8988T (cell line): ENCODE results near the gene PBX1.

Source experiments
- DNase-seq: peaks from one replicate; pipeline ENCODE4 v3.0.0; 2011

PBX1 gene

DNA sequence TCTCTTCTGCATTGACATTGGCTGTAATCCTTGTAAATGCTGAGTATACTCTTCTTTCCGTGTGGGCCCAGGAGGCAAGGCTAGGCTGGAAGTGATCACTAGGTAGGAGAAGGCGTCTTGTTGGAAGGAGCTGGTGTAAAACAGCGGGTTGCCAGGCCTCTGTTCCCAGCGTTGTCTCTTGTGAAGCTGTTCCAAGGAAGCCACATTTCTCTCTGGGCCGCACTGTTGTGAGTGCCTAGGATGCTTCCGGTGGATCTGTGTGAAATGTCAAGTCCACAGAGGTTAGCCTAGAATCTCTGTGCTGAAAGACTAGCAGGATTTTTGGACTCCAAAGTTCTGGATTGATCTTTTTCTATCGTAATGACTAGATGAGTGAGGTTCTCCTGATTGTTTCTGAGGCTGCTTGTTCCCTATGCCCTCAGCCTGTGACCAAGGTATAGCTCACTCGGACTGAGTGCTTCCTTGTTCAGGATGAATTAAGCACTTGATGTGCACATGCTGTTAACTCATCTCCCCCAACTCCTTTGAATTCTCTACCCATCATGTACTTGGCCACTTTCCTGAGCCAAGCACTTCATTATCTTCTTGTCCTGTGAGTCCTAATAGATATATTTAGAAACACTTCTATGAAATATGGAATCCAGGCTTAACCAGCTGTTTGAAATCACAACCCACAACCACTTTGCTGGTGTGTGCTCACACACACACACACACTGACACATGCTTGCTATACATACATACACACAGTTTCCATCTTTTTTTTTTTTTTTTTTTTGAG lies 63.3 kb downstream of the PBX1 start:
- DNase-seq: no peak

DNA sequence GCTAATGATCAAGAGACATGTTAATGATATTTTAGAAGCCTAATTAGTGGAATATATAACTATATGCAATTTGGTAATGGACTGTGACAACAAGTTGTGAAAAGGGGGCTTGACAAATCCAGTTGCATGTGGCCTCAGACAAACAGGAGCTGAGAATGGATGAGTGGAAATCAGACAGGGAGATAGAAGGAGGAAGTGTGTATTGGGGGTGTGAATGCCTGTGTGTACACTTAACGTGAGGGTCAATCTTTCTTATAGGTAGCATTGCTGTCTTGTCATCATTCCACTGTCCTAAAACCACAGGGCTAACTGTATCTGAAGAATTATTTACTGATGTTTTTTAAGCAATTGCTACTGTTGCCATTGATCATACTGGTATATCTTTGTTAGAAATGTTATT lies 64.8 kb downstream of the PBX1 start:
- no peak for DNase-seq

GRCh38 chr1:164624400-164624799 lies 65.4 kb downstream of the PBX1 start:
- DNase-seq: no peak

DNA sequence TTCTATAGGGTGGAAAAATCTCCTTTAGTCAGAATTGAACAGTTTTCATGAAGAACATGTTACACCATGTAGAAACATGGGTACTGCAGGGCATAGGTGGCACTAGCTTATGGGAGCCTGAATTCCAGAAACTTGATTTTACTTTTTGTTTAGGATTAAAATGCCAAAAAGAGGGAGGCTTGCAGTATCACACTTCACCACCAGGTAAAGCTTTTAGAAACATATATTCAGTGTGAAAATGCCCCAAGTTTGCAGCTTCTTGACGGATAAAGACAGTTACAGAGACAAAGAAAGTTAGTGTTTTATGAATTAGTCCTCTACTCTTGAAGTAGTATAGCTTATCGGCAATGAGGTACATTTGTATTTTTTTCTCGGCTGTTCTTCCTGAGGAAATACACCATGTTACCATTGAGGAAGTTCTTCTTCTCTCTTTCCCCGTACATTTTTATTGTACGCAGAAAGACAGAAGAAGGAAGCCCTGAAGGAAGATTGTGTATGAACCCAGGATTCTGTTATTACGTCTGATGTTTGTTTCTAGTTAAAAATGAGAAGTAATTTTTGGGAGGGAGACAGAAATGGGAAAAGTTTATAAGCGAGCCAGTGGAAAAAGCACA lies 66.1 kb downstream of the PBX1 start:
- no peak for DNase-seq

DNA sequence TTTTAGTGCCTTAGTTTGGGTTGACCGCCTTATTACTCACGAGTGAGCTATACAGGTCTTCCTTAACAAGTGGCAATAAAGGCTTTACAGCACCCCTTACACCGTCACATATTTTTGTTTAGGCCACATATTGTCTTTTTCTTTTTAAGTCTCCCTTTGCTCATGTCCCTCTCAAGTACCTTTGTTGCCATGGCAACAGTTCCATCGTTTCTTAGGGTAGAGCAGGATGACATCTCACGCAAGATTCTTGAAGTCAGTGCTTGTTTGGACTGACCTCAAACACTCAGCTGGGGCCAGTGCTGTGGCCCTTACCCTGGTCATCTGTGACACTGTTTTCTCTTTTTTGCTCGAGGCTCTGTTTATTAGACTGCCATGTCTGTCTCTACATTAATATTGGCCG lies 69.8 kb downstream of the PBX1 start:
- no peak for DNase-seq

GRCh38 chr1:164629971-164630370 lies 71.0 kb downstream of the PBX1 start:
- no peak for DNase-seq

DNA sequence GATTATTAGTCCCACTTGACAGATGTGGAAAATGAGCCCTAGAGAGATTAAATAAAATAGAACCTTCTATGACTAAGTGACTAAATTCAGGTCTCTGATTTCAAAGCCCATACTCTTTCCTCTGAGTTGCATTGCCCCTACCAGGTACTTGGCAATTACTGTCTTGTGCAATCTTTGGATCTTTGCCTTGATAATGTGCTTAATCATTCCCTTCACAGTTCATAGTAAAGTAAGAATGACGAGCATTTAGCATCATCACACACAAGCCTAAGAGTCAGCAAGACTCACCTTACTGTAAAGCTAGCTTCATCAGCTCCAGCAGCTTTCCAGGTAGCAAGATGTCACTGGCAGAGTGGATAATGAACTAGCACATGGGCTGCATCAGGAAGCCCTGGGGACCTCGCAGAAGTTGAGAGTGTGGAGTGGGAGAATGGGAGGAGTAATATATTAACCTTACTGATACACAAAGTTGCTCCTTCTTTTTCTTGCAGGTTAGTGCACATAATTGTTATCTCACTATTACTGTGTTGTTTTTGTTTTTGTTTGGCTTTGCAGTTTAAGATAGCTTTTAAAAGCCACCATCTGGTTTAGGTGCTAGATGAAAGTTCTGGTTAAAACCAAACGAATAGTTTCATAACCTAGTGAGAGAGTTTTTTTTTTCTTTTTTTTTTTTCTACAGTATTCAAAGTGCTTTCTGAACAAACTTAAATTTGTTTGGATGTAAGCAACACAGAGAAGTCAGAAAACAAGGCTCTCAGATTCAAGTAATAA lies 71.8 kb downstream of the PBX1 start:
- no peak for DNase-seq

DNA sequence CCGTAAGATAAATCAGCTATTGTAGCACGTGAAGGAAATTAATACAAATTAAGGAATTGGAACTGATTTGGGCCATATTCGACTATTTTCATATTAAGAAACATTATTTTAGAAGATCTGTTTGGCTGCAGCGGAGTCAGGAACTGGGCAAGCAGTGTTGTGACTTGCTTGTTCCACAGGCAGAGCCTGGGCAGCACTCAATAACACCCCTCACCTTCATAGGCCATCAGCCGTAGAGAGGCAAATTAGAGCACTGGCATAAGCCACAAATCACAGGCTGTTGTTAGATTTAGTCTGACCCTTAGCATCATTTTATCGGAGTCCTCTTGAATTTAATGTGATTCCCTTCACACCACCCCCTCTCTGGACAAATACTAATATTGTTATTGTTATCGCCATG lies 72.8 kb downstream of the PBX1 start:
- DNase-seq: no peak

DNA sequence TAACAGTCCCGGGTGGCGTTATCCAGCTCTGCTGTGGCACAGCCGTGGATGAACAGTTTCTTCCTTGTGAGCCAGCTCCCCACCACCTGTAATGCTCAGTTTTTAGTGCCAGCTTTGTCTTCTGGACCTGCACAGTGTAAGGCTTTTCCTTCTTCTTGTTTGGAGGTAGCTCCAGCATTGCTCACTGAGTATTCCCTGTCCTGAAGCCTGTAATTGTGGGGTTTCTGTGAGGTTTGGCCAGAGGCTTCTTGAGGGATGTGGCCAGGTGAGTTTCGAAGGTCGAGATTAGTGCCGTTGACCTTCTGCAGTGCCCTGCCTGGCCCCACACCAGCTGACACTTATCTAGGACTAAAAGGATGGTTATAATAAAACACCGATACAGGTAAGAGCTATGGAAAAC lies 75.0 kb downstream of the PBX1 start:
- DNase-seq: no peak

- no peak for DNase-seq
Observed at GRCh38 chr1:164635059-164635802, 76.2 kb downstream of the PBX1 start.

DNA sequence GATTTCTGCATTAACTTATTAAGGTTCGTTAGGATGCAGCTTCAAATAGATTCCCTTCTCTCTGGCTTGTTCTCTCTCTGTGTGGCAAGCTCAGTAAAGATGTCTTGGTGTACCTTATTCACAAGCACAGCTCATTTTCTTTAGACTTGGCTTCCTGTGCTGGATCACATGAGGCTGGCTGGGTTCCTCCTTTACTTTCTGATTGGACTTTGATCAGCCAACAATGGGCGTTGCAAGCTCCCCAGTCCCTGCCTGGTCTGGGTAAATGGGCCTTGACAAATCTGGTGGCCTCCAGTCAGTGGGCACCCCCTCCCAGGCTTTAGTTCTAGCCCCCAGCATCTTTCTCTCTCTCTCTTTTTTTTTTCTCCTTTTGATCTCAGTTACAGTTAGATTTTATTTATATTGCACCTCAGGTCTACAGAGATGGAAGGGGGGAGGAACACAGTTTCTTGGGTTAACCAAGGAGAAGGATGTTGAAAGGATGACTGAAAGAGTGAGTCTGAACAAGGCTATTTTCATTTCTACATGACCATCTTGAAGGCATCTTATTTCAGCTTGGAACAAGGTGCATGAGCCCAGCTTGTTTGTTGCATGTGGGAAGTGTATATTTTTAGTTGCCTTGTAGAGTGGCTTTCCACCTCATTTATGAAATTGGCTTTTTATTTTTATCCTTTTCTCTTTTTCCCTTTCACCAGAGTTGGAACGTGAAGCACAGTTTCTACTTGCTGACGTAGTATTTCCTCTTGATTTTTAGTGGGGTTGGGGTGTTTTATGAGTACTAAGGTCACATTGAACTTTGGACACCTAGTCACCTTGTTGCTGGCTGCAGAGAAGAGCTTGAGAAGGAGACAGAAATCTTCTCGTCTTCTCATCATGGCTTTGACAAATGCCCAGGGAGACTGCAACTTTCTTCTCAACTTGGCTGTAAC lies 77.1 kb downstream of the PBX1 start:
- DNase-seq: no peak

DNA sequence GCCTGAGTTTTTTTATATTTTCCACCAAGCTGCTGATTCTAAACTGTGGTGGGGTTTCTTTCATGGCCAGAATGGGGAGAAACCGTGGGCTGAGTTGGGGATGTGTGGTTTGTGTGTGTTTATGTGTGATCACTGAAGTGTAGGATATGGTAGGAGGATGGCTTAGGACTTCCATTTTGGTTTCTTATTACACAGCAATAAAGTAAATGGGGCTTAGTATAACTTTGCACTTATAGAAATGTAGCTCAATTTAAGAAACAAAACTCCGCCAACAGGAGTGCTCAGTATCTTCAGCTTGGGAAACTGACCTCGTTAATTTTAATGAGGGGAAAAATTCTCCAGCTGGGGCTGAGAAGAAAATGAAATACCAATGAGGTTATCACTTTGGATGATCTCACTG lies 77.8 kb downstream of the PBX1 start:
- DNase-seq: no peak

- peak; percentile 34 for DNase-seq
Observed at GRCh38 chr1:164637461-164638375, 78.7 kb downstream of the PBX1 start.

- DNase-seq: no peak
Observed at GRCh38 chr1:164638492-164639202, 79.7 kb downstream of the PBX1 start.

- no peak for DNase-seq
Observed at GRCh38 chr1:164640686-164641352, 81.8 kb downstream of the PBX1 start.

DNA sequence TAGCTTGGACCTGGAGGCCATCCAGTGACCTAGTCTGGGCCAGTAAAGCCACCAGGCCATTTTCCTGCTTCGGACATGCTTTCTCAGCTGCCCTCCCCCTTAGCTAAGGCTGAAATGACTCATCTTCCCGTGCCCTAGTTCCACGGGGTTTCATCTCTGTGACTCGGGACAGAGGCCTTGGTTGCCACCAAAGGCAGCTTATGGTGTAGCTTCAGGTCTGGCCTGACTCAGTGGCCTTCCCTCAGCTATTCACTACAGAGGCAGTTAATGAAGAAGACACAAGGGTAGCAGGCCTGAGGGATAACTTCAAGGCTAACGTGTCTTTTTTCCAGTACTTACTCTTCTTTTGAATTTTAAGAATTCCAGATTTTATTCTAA lies 82.4 kb downstream of the PBX1 start:
- DNase-seq: no peak

- DNase-seq: no peak
Observed at GRCh38 chr1:164643018-164643417, 84.0 kb downstream of the PBX1 start.

- DNase-seq: no peak
Observed at GRCh38 chr1:164644268-164644667, 85.3 kb downstream of the PBX1 start.

GRCh38 chr1:164644774-164645644 lies 86.0 kb downstream of the PBX1 start:
- DNase-seq: no peak
